NCI-H1092 treated with DMSO at 0.1 percent for 48 hours (cell line): ENCODE data around the gene RARB.

Experiments
- DNase-seq: peaks from one replicate; lab custom pipeline; 2025; lab: John Stamatoyannopoulos, UW

RARB gene

DNA sequence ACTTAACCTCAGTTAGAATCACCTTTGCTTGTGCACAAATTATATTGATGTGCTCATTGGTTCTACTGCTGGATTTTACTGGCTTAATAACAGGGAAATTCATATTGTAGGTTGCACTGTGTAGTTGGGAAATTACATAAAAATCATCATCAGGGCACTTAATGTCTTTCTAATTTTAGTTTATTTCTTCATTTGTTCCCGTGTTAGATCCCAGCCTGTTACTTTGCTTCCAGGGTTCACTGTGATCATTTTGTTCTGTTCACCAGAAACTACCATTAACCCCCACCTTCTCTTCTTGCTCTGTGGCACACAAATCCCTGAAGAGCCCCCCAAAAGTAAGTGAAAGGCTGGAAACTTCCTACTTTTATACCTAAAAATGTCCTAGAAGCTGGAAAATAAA is 80.4 kb downstream of the RARB start:
- no peak for DNase-seq

DNA sequence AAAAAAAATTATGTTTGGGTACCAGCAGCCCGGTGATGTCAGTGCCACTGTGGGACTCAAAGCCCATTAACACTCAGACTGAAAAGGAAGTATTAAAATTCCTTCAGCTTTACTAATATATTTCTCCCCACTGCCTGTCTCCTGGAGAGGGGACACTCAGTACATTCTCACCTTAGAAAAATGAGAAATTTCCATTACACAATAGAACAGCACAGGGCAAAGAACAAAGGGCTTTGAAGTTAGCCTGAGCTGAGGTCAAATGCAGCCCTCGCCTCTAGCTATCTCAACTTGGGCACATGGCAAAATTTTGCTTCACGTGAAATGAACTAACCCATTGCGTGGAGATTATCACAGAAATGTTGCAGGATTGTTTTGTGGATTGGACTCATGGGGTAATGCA is 80.8 kb downstream of the RARB start:
- no peak for DNase-seq

DNA sequence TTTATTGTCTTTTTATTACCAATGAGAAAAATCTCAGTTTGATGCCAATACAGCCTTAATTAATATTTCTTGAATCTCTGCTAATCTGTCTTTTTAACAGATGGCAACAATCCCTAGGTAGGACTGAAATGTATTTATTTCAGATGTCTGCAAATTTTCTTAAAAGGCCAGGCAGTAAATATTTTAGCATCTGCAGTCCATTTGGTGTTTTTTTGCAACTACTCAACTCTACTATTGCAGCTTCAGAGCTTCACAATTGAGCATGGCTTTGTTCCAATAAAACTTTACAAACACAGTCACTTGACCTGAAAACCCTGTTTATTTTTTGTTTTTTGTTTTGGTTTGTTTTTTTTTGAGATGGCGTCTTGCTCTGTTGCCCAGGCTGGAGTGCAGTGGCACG is 82.7 kb downstream of the RARB start:
- no peak for DNase-seq

- no peak for DNase-seq
Measured at GRCh38 chr3:25511972-25512721, 84.1 kb downstream of the RARB start.

GRCh38 chr3:25513642-25514266 is 85.7 kb downstream of the RARB start:
- DNase-seq: no peak

DNA sequence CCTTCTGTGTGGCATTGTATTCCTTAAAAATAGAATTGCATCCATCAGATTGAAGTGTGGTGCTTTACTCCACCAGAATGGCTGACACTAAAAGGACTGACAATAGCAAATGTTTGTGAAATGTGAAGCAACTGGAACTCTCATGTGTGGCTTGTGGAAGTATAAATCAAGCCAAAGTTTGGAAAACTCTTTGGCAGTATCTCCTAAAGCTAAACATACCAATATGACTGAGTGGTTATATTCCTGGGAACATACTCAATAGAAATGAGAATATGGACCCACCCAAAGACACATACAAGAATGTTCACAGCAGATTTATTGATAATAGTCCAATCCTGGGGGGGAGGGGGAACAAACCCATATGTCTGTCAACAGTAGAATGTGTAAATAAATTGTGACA is 87.1 kb downstream of the RARB start:
- no peak for DNase-seq

DNA sequence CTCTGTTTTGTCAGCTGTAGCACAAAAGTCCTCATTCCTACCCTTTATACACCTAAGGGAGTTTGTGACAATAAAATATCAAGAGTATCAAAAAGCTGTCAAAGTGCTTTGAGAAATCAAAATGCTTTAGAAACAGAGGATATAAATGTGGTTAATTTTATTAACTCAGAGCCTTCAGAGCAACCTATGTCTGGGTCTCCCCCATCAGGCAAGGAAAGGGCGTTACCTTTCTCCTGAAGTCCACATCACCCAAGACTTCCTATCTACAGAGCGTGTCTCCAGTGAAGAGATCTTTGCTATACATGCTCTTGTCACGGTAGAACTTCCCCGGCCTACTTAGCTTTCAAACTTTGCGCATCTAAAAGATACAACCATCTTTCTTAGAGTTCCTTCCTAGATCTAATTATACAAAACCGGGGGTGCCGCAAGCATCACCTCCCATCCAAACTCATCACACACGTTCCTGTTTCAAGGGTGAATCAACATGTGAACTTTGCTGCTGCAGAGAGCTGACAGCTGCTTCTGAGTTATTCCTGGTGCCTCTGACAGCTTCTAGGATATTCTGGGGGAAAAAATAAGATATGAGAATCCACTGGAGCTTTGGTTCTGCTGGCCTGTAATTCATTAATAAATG is 93.0 kb downstream of the RARB start:
- no peak for DNase-seq

DNA sequence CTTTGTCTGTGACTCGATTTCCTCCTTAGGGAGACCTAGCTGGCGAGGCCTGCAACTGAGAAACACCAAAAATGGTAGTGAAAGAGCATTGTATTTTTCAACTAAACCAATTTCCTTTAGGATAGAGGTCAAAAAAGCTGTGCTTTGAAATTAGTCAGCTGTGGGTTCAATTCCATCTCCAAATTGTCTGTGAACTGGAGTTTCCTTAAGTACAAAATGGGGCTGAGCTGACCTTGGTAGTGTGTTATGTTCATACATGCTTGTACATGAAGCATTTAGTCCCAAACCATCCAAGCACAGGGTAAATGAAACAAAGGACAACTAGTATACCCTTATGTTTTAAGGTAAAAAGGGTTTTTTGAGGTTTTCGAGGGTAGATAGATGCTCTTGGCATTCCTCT is 99.3 kb downstream of the RARB start:
- no peak for DNase-seq

GRCh38 chr3:25527801-25528200 is 99.7 kb downstream of the RARB start:
- no peak for DNase-seq

- DNase-seq: no peak
Measured at GRCh38 chr3:25531971-25532370, 103.9 kb downstream of the RARB start.

DNA sequence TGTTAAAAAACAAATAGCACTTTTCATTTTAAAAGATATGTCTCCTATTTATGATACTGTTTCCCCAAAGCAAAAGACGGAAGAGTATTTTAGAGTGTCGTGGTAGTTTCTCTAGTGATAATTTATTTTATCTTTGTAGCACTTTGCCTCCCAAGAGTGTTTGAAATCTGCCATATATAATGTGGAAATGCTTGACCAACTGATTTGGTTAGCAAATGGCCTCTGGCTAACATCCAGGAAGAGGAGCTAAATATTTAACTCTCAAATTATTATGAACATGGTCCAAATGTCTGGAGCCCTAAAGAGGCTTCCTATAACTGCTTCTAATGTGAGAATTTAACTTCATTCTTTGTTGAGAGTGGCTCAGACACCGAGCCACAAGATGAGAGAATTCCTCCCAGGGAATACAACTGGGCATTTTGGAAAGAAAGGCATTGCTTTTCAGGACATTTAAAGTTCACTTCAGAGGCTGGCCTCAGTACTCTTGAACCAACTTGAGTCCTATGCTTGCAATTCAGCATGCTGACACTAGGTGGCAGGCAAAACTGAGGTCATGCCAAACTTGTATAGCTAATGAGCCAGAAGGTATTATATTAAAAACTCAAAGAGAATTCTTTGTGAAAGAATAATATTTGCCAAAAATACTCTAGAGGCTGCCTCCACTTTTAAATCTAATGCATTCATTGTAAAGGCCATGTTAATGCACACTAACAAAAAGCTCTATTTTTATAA is 104.5 kb downstream of the RARB start:
- DNase-seq: no peak

GRCh38 chr3:25533399-25533798 is 105.3 kb downstream of the RARB start:
- no peak for DNase-seq

- no peak for DNase-seq
Measured at GRCh38 chr3:25534007-25534406, 105.9 kb downstream of the RARB start.

- no peak for DNase-seq
Measured at GRCh38 chr3:25536521-25537391, 108.7 kb downstream of the RARB start.

DNA sequence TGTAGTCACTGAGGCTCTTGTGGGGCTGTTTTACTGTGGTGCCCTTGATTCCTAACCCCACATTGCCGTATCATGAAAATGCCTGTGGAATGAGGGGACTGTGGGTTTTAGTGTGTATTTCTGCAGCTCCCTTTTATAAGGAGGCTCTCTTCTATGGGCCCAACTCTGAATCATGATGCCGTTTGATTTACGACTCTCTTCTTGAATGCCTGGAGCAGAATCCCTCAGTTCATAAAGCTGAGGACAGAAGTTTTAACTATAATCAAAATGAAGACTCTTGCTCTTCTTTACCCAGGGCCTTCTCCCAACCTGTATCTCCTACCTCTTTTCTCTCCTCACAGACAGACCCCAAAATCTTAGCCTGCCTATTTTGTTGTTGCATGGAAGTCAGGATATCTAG is 109.5 kb downstream of the RARB start:
- no peak for DNase-seq

- DNase-seq: no peak
Measured at GRCh38 chr3:25540273-25540672, 112.2 kb downstream of the RARB start.

DNA sequence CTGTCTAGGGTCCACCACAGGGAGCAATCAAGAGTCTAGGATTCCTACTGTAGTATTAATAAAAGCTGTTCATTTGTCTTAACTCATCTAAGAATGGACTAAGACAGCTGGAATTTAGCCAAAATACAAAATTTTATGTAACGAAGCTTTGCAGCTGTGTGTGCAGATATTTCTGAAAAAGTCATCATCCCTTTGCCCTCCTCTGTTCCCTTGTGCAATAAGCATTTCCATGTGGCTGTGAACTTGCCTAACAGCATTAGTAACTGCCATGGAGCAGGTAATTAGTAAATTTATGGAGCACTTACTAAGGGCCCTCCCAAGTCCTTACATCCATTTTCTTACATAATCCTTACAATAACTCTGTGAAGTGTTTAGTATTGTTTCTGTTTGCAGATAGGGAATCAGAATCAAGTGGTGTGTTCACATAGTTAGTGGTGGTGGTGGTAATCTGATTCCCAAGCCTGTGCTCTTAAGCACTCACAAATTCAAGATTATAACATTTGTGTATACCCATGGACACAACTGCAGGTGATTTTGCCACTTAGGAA is 114.5 kb downstream of the RARB start:
- DNase-seq: no peak

GRCh38 chr3:25547103-25547502 is 119.0 kb downstream of the RARB start:
- no peak for DNase-seq

DNA sequence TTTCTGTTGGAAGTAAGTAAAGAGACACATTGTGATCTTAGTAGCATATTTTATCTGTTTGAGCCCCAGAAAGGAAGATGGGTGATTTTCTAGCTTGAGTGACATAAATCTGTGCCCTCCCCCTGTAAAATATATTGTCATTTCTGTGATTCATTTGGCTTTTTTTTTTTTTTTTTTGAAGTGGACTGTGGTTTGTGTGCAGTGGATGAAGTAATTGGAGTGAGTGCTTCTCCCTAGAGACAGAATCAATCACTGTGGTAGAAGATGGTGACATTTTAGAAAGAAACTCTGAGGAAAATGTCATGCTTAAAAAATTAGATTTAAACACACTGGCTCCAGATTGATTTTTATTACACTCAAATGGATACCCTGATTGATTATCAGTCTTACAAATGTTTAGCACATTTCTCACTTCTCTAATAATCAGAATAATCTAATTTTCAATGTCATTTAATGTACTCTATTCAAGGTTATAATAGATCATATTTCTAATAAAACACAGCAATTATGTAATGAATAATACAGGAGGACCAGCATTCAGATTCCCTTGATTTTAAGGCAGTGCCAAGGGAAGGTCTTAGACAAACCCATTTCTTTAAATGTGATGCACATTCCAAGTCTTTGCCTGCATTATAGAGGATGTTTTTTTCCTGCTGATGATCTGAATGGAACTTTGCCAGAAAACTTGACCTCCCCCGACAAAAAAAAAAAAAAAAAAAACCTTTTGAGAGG is 120.0 kb downstream of the RARB start:
- no peak for DNase-seq

DNA sequence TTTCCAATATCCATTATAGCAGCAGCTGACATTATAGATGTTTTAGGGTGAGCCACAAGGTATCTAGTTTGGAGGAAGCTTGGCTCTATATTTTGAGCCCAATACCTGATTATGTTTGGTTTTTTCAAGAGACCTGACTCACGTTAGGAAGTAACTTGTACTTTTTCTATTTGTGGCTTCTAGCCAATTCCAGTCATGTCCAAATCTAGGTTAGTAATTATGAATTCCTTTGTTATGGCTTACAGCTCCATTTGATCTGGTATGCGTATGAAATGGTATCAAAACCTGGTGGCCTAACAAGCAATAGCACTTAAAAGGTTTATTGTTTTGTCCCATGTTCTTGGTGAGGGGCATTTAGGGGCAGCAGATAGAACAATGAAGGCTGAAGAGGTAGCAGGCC is 120.8 kb downstream of the RARB start:
- DNase-seq: no peak

DNA sequence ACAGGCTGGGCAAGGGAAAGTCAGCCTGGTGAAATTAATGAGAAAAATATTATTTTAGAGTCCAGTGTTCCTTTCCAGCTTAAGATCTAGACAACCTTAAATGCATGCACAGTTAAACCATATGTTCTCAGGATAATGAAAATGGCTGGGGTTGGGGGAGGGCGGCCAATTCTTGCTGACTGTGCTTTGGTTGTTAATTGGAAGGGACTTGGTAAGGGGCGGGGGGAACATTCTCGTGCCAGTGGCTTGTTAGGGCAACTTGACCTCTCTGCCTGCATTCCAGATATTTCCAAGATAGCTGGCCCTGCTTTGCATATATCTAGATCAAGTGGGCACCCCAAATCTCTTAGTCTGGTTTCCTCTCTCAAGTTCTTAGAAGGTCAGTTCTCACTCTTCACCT is 124.2 kb downstream of the RARB start:
- DNase-seq: no peak
